Parathyroid adenoma (tissue), 2 donors: ENCODE results near the gene BEND7.

Experiments used
- H2AFZ ChIP-seq: fragments of 300-600 bp; sonication (generic); one replicate; pipeline ENCODE4 v1.7.0; 2017; ENCODE audit warnings: antibody characterized with exemption, mild to moderate bottlenecking
- H3K27ac ChIP-seq: fragments of 300-600 bp; sonication (generic); one replicate; pipeline ENCODE4 v1.7.0; 2017
- H3K27me3 ChIP-seq: fragments of 300-600 bp; sonication (generic); one replicate; pipeline ENCODE4 v1.7.0; 2017; ENCODE audit warnings: low read length; ENCODE audit not compliant: control insufficient read depth, insufficient read depth
- H3K36me3 ChIP-seq: fragments of 300-600 bp; sonication (generic); one replicate; pipeline ENCODE4 v1.7.0; 2017; ENCODE audit warnings: low read length; ENCODE audit not compliant: control insufficient read depth, insufficient read depth
- H3K4me1 ChIP-seq: fragments of 300-600 bp; sonication (generic); one replicate; pipeline ENCODE4 v1.7.0; 2017; ENCODE audit warnings: control low read depth
- H3K4me2 ChIP-seq: fragments of 300-600 bp; sonication (generic); one replicate; pipeline ENCODE4 v1.7.0; 2017; ENCODE audit warnings: low read length
- H3K4me3 ChIP-seq: fragments of 300-600 bp; sonication (generic); one replicate; pipeline ENCODE4 v1.7.0; 2017; ENCODE audit warnings: low read depth, low read length
- H3K79me2 ChIP-seq: fragments of 300-600 bp; sonication (generic); one replicate; pipeline ENCODE4 v1.7.0; 2017; ENCODE audit warnings: control low read depth
- H3K9ac ChIP-seq: fragments of 300-600 bp; sonication (generic); one replicate; pipeline ENCODE4 v1.7.0; 2017; ENCODE audit warnings: mild to moderate bottlenecking
- H3K9me3 ChIP-seq: fragments of 300-600 bp; sonication (generic); one replicate; pipeline ENCODE4 v1.7.0; 2017; ENCODE audit warnings: low read length; ENCODE audit not compliant: control insufficient read depth
- TF ChIP-seq, protein P1 (sequence below): fragments of 300-600 bp; sonication (generic); IDR thresholded peaks from one replicate; pipeline ENCODE4 v1.7.0; 2017; ENCODE audit warnings: antibody characterized with exemption, mild to moderate bottlenecking
- donor health status: primary hyperparathyroidism.

BEND7 gene

DNA sequence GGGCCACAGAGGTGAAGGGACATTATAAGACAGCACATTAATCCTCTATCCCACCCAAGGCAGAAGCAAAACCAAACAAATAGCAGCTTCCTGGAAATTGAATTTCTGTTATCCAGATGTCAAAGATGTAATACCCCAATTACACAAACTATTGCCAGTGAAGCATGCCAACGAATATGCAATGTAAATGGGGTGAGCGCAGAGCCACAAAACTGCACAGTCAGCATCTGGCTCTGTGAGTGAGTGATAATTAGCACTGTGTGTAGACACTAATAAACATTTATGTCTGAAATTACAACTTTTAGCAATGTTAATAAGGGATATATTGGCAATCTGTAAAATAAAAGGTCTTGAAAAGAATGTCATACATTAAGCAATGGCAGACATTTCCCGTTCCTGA is 3.2 kb downstream of the BEND7 start:
- Histone ChIP-seq H3K27me3 (no peaks in the 10 kb centered on the region), H3K36me3 (no peaks in the 10 kb centered on the region), H2AFZ (no peak overlapping the region), H3K4me3 (no peak overlapping the region), H3K4me2 (no peak overlapping the region), H3K27ac (no peak overlapping the region), H3K9ac (no peak overlapping the region), H3K9me3 (no peaks in the 10 kb centered on the region), H3K79me2 (peaks cover 5% of the 10 kb centered on the region), H3K4me1 (peaks cover 6% of the 10 kb centered on the region)
- TF ChIP-seq, protein P1, sequence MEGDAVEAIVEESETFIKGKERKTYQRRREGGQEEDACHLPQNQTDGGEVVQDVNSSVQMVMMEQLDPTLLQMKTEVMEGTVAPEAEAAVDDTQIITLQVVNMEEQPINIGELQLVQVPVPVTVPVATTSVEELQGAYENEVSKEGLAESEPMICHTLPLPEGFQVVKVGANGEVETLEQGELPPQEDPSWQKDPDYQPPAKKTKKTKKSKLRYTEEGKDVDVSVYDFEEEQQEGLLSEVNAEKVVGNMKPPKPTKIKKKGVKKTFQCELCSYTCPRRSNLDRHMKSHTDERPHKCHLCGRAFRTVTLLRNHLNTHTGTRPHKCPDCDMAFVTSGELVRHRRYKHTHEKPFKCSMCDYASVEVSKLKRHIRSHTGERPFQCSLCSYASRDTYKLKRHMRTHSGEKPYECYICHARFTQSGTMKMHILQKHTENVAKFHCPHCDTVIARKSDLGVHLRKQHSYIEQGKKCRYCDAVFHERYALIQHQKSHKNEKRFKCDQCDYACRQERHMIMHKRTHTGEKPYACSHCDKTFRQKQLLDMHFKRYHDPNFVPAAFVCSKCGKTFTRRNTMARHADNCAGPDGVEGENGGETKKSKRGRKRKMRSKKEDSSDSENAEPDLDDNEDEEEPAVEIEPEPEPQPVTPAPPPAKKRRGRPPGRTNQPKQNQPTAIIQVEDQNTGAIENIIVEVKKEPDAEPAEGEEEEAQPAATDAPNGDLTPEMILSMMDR, result no peak

DNA sequence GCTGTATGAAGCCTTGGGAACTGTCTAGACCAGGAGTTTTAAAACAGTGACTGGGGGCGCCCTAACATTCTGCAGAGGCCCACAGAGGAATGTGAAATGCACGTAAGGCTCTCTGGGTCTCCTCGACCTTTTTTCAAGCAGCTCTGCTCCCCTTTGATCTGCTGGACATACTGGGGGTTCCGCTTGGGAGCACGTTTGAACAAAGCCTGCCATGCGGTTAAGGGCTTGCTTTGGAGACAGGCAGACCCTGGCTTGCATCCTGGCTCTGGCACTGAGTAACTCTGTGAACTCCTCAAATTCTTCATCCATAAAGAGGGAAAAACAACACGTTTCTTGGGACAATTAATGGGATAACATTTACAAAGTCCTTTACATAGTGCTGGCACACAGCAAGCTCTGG is 7.8 kb downstream of the BEND7 start:
- H3K4me1 ChIP-seq, result no peaks in the 10 kb centered on the region
- no peak overlapping the region for H3K9ac ChIP-seq
- H3K27me3 ChIP-seq, result no peaks in the 10 kb centered on the region
- H3K36me3 ChIP-seq, result no peaks in the 10 kb centered on the region
- H3K9me3 ChIP-seq, result no peaks in the 10 kb centered on the region
- peaks cover 7% of the 10 kb centered on the region for H3K79me2 ChIP-seq
- H3K4me3 ChIP-seq, result no peak overlapping the region
- TF ChIP-seq, protein P1, result no peak
- no peak overlapping the region for H2AFZ ChIP-seq
- H3K27ac ChIP-seq, result no peak overlapping the region
- H3K4me2 ChIP-seq, result no peak overlapping the region

DNA sequence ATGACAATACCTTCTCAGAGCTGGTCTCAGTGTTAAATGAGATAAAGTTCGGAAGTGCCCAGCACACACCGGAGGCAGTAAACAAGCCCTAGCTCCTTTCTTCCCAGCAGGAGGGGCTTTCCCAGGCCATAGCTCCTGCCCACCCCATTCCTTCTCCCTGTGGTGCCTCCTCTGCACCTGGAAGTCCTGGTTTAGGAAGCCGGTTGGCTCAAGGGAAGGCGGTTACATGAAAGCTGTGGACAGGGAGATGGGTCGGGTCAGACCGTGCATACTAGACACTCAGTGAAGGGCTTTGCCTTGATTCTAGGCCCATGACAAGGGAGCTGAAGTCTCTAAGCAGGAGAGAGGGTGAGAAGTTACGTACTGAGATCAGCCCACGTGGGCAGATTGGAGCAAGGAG is 8.6 kb downstream of the BEND7 start:
- H2AFZ ChIP-seq, result no peak overlapping the region
- H3K27me3 ChIP-seq, result no peaks in the 10 kb centered on the region
- H3K79me2 ChIP-seq, result peaks cover 12% of the 10 kb centered on the region
- no peaks in the 10 kb centered on the region for H3K4me1 ChIP-seq
- H3K9ac ChIP-seq, result no peak overlapping the region
- no peak overlapping the region for H3K4me2 ChIP-seq
- no peak overlapping the region for H3K4me3 ChIP-seq
- no peaks in the 10 kb centered on the region for H3K9me3 ChIP-seq
- no peaks in the 10 kb centered on the region for H3K36me3 ChIP-seq
- TF ChIP-seq, protein P1, result no peak
- H3K27ac ChIP-seq, result no peak overlapping the region

DNA sequence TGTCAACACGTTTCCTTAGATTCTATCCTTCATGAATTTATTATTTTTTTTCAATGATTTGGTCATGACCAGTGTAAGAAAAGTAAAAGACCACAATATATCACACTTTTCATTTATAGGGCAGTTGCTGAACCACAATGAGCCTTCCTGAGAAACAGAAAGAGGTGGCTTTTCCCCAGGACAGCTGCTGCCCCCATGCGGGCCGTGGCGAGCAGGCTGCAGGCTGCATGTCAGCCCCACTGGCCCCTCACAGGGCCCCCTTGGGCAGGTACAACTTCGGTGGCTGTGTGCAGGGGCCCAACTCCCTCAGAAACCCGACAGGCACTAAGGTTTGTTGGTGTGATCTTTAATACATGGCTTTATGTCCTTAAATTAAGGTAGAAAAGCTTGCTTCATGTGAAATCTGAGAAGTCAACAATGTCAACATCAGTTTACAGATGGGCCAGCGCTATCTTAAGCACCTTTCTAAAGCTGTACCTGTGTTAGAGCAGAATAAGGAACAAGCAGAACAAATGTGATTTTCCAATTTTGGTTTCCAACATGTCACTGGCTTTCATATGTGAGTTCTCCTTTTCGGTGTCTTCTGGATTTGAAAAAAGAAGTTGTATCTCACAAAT is 10.6 kb downstream of the BEND7 start:
- H3K4me3 ChIP-seq, result no peak overlapping the region
- H2AFZ ChIP-seq, result no peak overlapping the region
- no peak overlapping the region for H3K4me2 ChIP-seq
- no peaks in the 10 kb centered on the region for H3K27me3 ChIP-seq
- no peaks in the 10 kb centered on the region for H3K9me3 ChIP-seq
- H3K27ac ChIP-seq, result no peak overlapping the region
- TF ChIP-seq, protein P1, result peak; percentile 55
- H3K4me1 ChIP-seq, result no peaks in the 10 kb centered on the region
- H3K36me3 ChIP-seq, result no peaks in the 10 kb centered on the region
- H3K79me2 ChIP-seq, result peaks cover 22% of the 10 kb centered on the region
- H3K9ac ChIP-seq, result no peak overlapping the region

DNA sequence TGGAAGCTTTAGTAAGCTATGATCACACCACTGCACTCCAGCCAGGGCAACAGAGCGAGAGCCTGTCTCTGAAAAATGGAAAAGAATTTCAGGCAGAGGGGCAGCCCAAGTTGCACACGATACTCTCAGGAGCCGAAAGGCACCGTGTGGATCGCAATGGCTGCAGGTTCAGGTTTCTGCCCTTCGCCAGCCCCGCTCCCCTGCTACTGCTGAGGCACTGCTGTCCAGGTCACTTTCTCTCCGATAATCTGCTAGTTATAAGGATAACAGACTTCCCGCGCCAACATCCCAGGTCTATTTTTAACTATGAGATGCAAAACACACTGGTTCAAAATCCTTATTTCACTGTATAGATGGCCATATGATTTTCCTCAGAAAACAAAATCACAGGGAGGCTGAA is 11.1 kb downstream of the BEND7 start:
- TF ChIP-seq, protein P1, result no peak
- Histone ChIP-seq H3K4me2 (no peak overlapping the region), H3K79me2 (peaks cover 24% of the 10 kb centered on the region), H3K4me3 (no peak overlapping the region), H3K9ac (no peak overlapping the region), H3K27ac (no peak overlapping the region), H3K27me3 (no peaks in the 10 kb centered on the region), H3K36me3 (no peaks in the 10 kb centered on the region), H2AFZ (no peak overlapping the region), H3K4me1 (no peaks in the 10 kb centered on the region), H3K9me3 (no peaks in the 10 kb centered on the region)
